Thoracic aorta (tissue), 2 donors: ENCODE measurements around the gene TNP1. TPM values are rescaled to one million over a fixed set of nuclear protein-coding genes. Genes with fewer than 3 reads are reported as not detected.

ENCODE experiments used
- ATAC-seq: fragments of 150-250 bp; one replicate; pipeline ENCODE4 v1.8.0; 2017; ENCODE audit warnings: low read depth; ENCODE audit not compliant: insufficient number of reproducible peaks, low FRiP score
- DNase-seq: peaks from one replicate; pipeline ENCODE4 v3.0.0-alpha.2; 2020; ENCODE audit warnings: low spot score
- H3K27ac ChIP-seq, 2 donors: fragments of 200-600 bp; sonication (generic); 1 replicate in 1 of 2; 2 replicates in 1 of 2; pipeline ENCODE4 v1.5.1; 2016; ENCODE audit warnings: mild to moderate bottlenecking in 2 of 2, moderate library complexity in 2 of 2
- H3K27me3 ChIP-seq: fragments of 200-600 bp; sonication (generic); replicated peaks from 2 replicates; pipeline ENCODE4 v1.6.0; 2016; ENCODE audit warnings: mild to moderate bottlenecking; ENCODE audit not compliant: insufficient read depth
- H3K36me3 ChIP-seq: fragments of 200-600 bp; sonication (generic); one replicate; pipeline ENCODE4 v1.5.1; 2016
- H3K4me1 ChIP-seq, 2 donors: fragments of 200-600 bp; sonication (generic); 1 replicate in 1 of 2; 2 replicates in 1 of 2; pipeline versions ENCODE4 v1.5.1 to v1.6.0; 2016; ENCODE audit warnings: low read depth in 2 of 2, mild to moderate bottlenecking in 1 of 2; ENCODE audit not compliant: control insufficient read depth in 1 of 2
- H3K4me3 ChIP-seq: fragments of 200-600 bp; sonication (generic); 2 replicates; pipeline ENCODE4 v1.5.1; 2016; ENCODE audit warnings: mild to moderate bottlenecking
- H3K9me3 ChIP-seq: fragments of 200-600 bp; sonication (generic); 2 replicates; pipeline ENCODE4 v1.5.1; 2016
- CTCF ChIP-seq: fragments of 200-600 bp; sonication (generic); IDR thresholded peaks from one replicate; pipeline ENCODE4 v1.5.1; 2019; ENCODE audit warnings: antibody characterized with exemption
- total RNA-seq, 2 donors: library from RNA; depleted of rRNA; stranded (reverse); fragments of >200 nt; gene quantifications; one replicate each; pipeline versions ENCODE4 v1.1.0 to v1.2.3, GENCODE V29; 2016

The TNP1 gene
- total RNA-seq, 2 donors from 2014 or later: not detected

DNA sequence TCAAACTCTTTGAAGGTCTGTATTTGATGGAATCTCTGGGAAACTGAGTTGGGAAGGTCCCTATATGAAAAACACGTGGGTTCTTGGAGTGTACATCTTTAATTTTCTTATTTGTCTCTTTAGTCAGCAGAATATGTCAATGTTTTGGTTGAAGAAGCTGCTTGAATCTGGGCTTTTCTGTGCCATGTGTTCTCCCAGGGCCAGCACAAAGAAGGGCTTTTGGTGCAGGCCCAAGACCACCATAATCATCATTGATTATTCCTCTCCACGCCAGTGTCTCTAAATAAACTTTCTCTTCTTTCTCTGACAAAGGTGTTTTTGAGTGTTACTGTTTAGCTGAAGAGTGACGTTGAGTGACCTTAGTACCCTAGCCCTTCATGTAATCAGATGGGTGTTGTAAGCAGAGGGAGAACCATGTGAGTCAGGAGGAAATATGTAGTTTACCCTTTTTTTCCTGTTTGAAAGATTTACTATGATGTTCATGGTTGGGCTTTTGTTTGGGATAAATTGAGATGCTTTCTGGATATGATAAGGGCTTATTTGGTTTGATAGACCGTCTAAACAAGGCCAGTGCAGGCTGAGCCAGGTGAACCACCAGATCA, 11.6 kb upstream of the TNP1 start:
- Histone ChIP-seq H3K4me1 (no peaks in the 10 kb centered on the region), H3K9me3 (no peaks in the 10 kb centered on the region), H3K27me3 (no peaks in the 10 kb centered on the region), H3K4me3 (no peak overlapping the region), H3K27ac (no peak overlapping the region), H3K36me3 (no peaks in the 10 kb centered on the region)
- no peak for TF ChIP-seq CTCF
- ATAC-seq (no peak), DNase-seq (no peak)

GRCh38 chr2:216870508-216871332, 10.9 kb upstream of the TNP1 start:
- H3K4me3 ChIP-seq: no peak overlapping the region
- H3K27me3 ChIP-seq: no peaks in the 10 kb centered on the region
- no peak overlapping the region for H3K27ac ChIP-seq
- H3K4me1 ChIP-seq: no peaks in the 10 kb centered on the region
- DNase-seq (no peak), ATAC-seq (no peak)
- H3K9me3 ChIP-seq: no peaks in the 10 kb centered on the region
- H3K36me3 ChIP-seq: no peaks in the 10 kb centered on the region
- no peak for TF ChIP-seq CTCF

DNA sequence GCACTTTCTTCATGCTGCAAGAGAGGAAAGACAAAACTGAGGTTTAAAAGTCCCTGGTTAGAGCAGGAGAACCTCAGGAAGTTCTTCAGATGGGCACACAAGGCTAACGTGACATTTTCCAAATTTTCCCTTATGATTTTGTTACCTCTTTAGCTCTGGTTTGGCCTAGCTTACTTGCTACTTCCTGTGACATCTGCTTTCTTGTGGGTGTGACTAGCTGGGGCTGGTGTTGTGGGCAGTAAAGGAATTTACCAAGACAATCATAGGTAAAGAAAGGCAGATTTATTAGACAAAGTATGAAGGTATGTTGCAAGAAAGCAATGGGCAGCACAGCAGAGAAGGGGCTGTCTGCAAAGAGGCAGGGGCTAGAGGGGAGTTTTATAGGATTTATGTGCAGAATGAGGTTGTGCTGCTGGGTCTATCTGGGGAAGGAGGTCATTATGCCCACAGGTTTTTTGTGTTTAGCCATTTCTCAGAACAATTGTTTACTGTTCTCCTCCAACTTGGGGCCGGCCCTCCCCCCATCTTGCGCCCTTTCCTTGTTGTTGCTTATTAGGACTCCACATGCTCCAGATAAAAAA, 6.7 kb upstream of the TNP1 start:
- no peak for TF ChIP-seq CTCF
- H3K27ac ChIP-seq: no peak overlapping the region
- no peaks in the 10 kb centered on the region for H3K36me3 ChIP-seq
- peaks cover 0 to 9% of the 10 kb centered on the region in 2 donors for H3K4me1 ChIP-seq
- ATAC-seq (no peak), DNase-seq (no peak)
- no peaks in the 10 kb centered on the region for H3K9me3 ChIP-seq
- no peaks in the 10 kb centered on the region for H3K27me3 ChIP-seq
- no peak overlapping the region for H3K4me3 ChIP-seq

DNA sequence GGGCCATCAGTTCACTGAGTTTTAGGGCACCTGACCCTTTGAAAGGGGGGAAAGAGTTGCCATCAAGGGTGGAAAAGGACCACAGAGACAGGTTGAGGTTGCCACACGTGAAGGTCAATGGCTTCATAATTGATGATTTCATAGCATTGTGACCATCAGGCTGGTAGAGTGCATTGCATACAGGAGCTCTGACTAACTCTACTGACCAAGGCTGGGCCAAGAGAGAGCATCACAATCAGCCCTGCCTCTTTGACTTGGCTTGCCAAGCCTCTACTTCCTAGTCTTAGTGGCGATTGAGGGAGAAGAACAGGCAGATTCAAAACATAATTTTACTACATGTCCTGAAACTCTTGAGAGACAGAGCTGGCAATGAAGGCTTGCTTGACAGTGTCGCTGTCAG, 5.8 kb upstream of the TNP1 start:
- no peaks in the 10 kb centered on the region for H3K36me3 ChIP-seq
- no peak overlapping the region for H3K4me3 ChIP-seq
- H3K27me3 ChIP-seq: no peaks in the 10 kb centered on the region
- peaks cover 0 to 9% of the 10 kb centered on the region in 2 donors for H3K4me1 ChIP-seq
- ATAC-seq (no peak), DNase-seq (no peak)
- TF ChIP-seq CTCF: no peak
- no peaks in the 10 kb centered on the region for H3K9me3 ChIP-seq
- H3K27ac ChIP-seq: no peak overlapping the region

- Histone ChIP-seq H3K4me3 (no peak overlapping the region), H3K27ac (no peak overlapping the region), H3K4me1 (peaks cover 0 to 9% of the 10 kb centered on the region in 2 donors), H3K27me3 (no peaks in the 10 kb centered on the region), H3K9me3 (no peaks in the 10 kb centered on the region), H3K36me3 (no peaks in the 10 kb centered on the region)
- no peak for TF ChIP-seq CTCF
- no peak for ATAC-seq
- no peak for DNase-seq
These were observed 4.1 kb upstream of the TNP1 start for GRCh38 chr2:216863946-216864345.
